ENCODE data around the gene IGSF21.

IGSF21 gene

GRCh38 chr1:18305182-18305795 lies 197.7 kb downstream of the IGSF21 start:
- DNase-seq, result no peak

GRCh38 chr1:18307329-18307898 lies 199.8 kb downstream of the IGSF21 start:
- no peak for DNase-seq

DNA sequence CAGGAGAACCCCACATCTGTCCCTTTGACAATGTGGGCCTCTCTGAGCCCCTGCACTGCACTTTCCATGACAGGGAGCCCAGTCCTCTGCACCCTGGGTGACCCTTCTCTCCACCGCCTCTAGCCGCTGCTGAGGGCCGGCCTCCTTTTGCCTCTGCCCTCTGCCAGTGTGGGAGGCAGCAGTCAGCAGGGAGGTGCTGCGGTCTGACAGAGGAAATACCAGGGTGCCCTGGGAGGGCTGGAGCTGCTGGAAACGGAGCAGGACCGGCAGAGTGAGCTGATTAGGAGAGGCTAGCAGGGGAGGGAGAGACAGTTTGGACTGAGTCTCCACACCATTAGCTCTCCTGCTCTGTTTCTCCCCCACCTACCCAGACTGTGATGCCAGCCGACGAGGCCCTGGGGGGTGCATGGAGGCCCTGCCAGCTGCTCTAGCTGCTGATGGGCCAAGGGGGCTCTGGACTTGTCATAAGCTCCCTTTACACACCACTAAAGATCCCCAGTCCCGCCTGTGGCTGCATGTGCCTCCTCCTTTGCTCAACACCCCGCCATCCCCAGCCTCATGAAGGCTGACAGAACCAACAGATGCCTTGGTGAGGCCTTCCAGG lies 202.1 kb downstream of the IGSF21 start:
- DNase-seq, result no peak

DNA sequence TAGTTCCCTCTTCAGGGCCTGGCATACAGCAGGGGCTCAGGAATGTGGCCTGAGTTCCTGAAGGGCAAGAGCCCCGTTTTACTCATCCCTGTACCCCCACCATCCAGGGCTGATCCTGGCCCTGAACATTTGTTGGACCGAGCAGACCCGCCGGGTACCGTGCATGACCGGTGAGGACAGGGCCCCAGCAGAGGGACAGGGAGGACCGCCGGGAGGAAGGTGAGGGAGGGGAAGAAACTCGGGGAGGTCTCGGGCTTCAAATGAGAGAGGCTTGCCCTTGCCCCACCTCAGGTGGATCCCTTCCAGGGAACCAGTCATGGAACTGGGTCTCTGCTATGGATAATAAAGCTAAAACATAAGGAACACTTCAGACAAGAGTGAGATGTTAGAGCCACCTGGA lies 205.4 kb downstream of the IGSF21 start:
- no peak for DNase-seq

DNA sequence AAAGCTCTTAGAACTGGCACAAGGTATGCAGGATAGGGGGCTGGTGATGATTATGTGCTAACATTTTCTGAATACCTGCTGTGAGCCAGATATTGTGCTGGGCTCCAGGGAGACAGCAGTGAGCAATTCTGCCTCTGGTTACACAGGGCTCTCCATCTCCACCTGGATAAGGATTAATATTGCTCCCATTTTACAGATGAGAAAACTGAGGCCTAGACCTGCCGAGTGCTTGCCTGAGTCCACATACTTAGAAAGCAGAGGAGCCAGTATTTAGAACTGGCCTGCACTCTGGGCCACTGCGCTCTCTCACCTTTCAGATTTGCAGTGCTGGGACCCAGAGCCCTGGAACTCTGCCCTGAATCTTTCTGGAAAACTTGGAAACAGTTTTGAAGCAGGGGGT lies 205.9 kb downstream of the IGSF21 start:
- DNase-seq, result no peak

GRCh38 chr1:18314399-18314798 lies 206.8 kb downstream of the IGSF21 start:
- DNase-seq, result no peak

GRCh38 chr1:18315449-18315848 lies 207.9 kb downstream of the IGSF21 start:
- no peak for DNase-seq

DNA sequence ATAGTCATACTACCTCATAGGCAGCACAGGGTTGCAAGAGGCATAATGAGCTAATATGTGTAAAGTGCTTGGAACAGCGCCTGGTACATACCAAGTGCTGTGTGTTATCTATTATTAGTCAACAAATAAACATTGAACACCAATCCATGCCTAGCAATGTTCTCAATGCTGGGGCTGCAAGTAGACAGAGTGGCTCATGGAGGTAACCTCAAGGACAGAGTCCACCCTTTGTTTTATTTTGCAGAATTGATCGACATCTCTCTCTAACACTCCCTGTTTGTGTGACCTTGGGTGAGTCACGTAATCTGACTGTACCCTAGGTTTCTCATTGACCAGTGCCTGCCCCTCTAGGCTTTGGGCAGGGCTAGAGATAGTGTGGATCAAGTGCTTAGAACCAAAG lies 209.2 kb downstream of the IGSF21 start:
- no peak for DNase-seq

GRCh38 chr1:18319099-18319498 lies 211.5 kb downstream of the IGSF21 start:
- no peak for DNase-seq

GRCh38 chr1:18320051-18320450 lies 212.5 kb downstream of the IGSF21 start:
- no peak for DNase-seq

GRCh38 chr1:18322368-18323032 lies 214.9 kb downstream of the IGSF21 start:
- no peak for DNase-seq

DNA sequence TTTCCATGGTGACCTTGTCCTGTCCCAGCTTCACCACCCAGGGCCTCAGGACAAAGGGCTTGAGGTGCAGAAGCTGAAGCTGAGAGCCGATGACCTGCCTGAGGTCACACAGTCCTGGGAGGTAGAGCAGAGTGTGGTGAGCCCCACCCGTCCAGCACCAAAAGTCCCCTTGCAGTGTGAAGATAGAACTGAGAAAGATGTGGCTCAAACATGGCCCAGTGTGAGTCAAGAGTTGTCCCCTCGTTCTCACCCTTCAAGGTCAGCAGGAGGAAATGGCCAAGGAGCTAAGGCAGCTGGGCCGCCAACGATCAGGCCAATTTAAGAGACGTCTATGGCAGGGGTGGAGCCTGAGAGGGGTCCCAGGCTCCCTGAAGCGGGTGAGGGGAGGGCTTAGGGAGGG lies 215.7 kb downstream of the IGSF21 start:
- DNase-seq, result no peak

DNA sequence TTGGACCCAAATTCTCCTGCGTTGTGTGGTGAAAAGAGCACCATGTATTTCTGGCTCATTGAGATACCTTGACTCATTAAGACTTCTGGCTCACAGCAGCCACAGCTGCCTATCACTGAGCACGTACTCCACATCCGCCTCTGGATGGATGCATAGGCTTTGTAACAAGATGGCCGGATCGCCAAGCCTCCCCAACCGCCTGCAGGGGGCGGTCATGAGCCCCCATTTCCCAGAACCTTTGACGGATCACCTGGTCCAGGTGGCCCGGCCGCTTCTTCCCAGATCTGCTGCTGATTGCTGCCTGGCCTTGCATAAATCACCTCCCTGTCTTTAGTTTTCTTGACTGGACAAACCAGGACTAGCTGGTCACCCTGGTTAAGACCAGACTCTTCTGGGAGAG lies 216.6 kb downstream of the IGSF21 start:
- no peak for DNase-seq

GRCh38 chr1:18325136-18325535 lies 217.5 kb downstream of the IGSF21 start:
- no peak for DNase-seq

DNA sequence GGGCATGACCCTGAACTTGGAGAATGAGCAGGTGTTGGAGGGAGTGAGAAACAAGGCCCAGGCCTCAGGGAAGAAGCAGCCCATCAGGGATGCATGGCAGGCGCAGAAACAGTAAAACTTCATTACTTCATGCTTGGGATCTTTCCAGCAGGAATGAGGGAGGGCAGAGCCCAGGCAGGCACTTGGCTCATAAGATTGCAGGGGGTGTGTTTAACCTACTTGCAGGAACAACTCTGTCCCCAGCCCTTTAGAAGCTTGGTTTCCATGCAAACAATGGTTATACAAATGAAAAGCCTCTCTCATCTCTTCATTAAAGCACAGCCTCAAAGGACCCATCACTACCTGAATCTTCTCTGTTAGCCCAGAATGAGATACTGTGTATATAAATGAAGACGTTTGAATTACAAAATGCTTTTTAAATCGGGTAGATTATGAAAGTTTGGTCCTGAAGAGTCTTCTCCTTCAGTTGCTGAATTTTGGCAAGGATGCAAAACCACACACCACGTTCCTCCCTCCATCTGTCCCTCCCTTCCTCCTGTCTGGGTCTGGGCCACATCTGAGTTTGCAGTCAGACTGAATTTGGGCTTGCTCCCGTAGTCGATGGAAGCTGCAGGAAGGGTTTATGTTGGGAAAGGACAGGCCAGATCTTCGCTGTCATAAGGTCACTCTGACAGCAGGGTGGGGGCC lies 218.8 kb downstream of the IGSF21 start:
- DNase-seq, result no peak

- no peak for DNase-seq
Measured at GRCh38 chr1:18327650-18328049, 220.1 kb downstream of the IGSF21 start.

- DNase-seq, result no peak
Measured at GRCh38 chr1:18328803-18329202, 221.2 kb downstream of the IGSF21 start.

DNA sequence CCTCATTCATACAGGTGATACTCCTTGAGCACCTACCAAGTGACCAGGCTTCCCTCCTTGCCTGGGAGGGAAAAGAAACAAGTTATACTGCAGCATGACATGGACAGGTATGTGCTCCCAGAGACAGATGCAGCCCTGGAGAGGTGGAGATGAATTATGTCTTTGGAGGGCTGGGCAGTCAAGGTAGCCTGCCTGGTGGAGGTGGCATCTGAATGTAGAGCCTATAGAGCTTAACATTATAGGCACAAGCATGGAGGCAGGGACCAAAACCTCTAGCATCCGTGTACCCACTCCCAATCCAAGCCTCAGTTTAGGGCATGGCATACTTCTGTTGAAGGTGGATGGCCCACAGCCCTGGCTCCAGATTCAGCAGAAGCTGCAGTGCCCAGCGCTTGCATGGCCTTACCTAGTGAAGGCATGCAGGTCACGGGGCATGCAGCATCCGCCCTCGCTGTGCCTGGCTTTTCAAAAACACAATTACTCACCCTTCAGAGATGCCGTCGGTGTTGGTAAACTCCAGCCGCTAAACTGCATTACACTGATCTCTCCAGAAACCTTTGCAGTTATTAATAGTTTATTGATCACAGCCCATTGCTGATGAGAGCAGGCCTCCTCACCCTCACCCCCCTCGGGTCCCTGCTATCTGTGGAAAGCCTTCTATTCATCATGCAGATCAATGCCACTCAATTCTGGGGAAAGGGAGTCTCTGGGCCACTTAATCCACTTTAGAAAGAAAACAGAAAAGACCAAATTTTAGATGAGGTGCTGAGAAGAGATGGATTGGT lies 222.1 kb downstream of the IGSF21 start:
- no peak for DNase-seq

DNA sequence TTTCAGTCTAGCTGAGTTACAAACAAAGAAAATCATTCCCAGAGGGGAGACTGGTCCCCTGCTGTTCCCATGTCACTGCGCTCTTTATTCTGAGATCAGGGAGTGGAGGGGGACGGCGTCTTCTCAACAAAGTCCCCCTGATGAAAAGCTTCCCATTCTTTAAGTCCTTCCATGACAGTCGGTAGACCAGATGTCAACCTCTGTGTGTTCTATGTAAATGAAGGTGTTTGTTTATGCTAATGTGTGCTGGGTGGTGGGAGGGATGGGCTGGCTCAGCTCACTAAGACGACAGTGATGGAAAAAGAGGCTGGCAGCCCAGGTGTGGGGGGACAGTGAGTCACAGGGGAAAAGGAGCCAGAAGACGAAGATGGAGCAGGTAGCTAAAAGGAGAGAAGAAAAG lies 225.0 kb downstream of the IGSF21 start:
- DNase-seq, result no peak

- DNase-seq, result no peak
Measured at GRCh38 chr1:18333220-18333619, 225.6 kb downstream of the IGSF21 start.

DNA sequence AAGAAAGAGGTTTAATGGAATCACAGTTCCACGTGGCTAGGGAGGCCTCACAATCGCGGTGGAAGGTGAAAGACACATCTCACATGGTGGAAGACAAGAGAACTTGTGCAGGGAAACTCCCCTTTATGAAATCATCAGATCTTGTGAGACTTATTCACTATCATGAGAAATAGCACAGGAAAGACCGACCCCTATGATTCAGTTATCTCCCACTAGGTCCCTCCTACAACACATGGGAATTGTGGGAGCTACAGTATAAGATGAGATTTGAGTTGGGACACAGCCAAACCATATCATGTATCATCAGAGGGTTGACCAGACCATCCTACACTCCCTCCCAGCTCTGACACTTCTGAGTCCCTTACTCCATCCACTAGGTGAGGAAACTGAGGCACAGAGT lies 229.2 kb downstream of the IGSF21 start:
- no peak for DNase-seq

- DNase-seq, result no peak
Measured at GRCh38 chr1:18337757-18338156, 230.2 kb downstream of the IGSF21 start.

GRCh38 chr1:18339161-18339560 lies 231.6 kb downstream of the IGSF21 start:
- no peak for DNase-seq

All from T-helper 9 cell (primary cell).